Astrocyte of the spinal cord (primary cell): ENCODE data around the gene SP9.
"Not testable (repeated sequence)": the region's sequence is repeated elsewhere in the genome, so short reads cannot be mapped to it uniquely, and the experiment has no call there.

ENCODE experiments used
- DNase-seq: peaks from one replicate; pipeline ENCODE4 v3.0.0; 2011; ENCODE audit warnings: low read depth, low spot score
- H3K4me3 ChIP-seq: 2 replicates; pipeline ENCODE4 v1.5.1; 2011; ENCODE audit warnings: low read depth, mild to moderate bottlenecking, low read length, moderate library complexity
- CTCF ChIP-seq: IDR thresholded peaks from 2 replicates; pipeline ENCODE4 v1.5.1; 2012; ENCODE audit warnings: low read depth, mild to moderate bottlenecking, low read length, inconsistent platforms
- in situ Hi-C: cut with HindIII; loops from 2 replicates; pipeline ENCODE4 v1.10.0; 2017; ENCODE audit warnings: low sequenced_read_pairs

SP9 gene

GRCh38 chr2:174344716-174345461 lies 10.1 kb downstream of the SP9 start:
- no peak overlapping the region for H3K4me3 ChIP-seq
- in situ Hi-C loops = loop anchor here (25.0 kb wide), 1 partner anchor 933 kb away; no protein-coding TSS in a partner anchor
- TF ChIP-seq CTCF = peak; percentile 22
- peak; percentile 60 for DNase-seq

GRCh38 chr2:174350018-174350417 lies 15.3 kb downstream of the SP9 start:
- no peak overlapping the region for H3K4me3 ChIP-seq
- DNase-seq = no peak
- TF ChIP-seq CTCF = peak; percentile 55
- in situ Hi-C loops = no loop called here

DNA sequence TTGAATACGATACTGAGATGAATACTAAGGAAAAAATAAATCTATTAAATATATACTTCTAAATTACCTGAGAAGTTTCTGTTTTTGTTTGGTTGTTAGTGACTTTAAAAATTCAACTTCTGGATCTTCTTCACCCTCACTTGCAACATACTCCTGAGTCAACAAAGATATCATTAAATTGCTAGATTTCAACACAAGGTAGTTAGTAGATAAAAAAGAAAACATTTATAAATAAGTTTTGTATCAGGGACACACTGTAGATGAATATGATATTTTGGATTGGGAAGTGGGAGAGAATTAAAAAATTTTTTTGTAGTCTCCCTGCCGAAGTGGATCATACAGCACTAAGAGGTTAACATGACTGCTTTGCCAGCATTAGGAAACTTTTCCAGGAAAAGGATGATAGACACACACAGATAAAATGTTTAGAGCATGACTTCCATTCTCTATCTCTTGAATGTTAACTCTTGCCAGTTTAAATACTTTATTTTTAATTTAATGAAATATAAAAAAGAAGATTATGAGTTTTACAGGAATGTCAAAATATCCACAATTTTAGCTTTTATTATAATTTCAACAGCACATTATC lies 15.9 kb downstream of the SP9 start:
- no peak for DNase-seq
- TF ChIP-seq CTCF = no peak
- H3K4me3 ChIP-seq = no peak overlapping the region
- in situ Hi-C loops = no loop called here

GRCh38 chr2:174353004-174353403 lies 18.2 kb downstream of the SP9 start:
- TF ChIP-seq CTCF = no peak
- in situ Hi-C loops = no loop called here
- no peak overlapping the region for H3K4me3 ChIP-seq
- no peak for DNase-seq

GRCh38 chr2:174356347-174356746 lies 21.6 kb downstream of the SP9 start:
- no peak overlapping the region for H3K4me3 ChIP-seq
- DNase-seq = no peak
- in situ Hi-C loops = no loop called here
- no peak for TF ChIP-seq CTCF

- DNase-seq, H3K4me3 ChIP-seq, in situ Hi-C loops: not testable (repeated sequence)
Observed at GRCh38 chr2:174359663-174360062, 24.9 kb downstream of the SP9 start.

GRCh38 chr2:174362949-174363348 lies 28.2 kb downstream of the SP9 start:
- in situ Hi-C loops = no loop called here
- TF ChIP-seq CTCF = no peak
- no peak for DNase-seq
- no peak overlapping the region for H3K4me3 ChIP-seq

- DNase-seq, in situ Hi-C loops, H3K4me3 ChIP-seq: not testable (repeated sequence)
Observed at GRCh38 chr2:174363492-174364225, 28.9 kb downstream of the SP9 start.
